CD4-positive, alpha-beta T cell treated with Interleukin-6 at 100 ng/mL for 8 hours (primary cell): ENCODE data around the gene CFAP141.
"Not testable (repeated sequence)": the region's sequence is repeated elsewhere in the genome, so short reads cannot be mapped to it uniquely, and the experiment has no call there.

Source experiments
- DNase-seq: peaks from one replicate; pipeline ENCODE4 v3.0.0-alpha.2; 2020; ENCODE audit warnings: mixed read lengths, low spot score

The CFAP141 gene

GRCh38 chr1:154206196-154206595 lies at the start of gene CFAP141:
Gene CFAP141 (minus strand): TSS chr1:154206333. CDS start chr1:154206307, 26 bp downstream.
- no peak for DNase-seq

- DNase-seq: no peak
Measured at GRCh38 chr1:154253671-154254070, 47.5 kb upstream of the CFAP141 start.

- DNase-seq: no peak
Measured at GRCh38 chr1:154241703-154242351, 35.7 kb upstream of the CFAP141 start.

GRCh38 chr1:154240294-154240833 lies 34.2 kb upstream of the CFAP141 start:
- DNase-seq: no peak

- no peak for DNase-seq
Measured at GRCh38 chr1:154239491-154239890, 33.4 kb upstream of the CFAP141 start.

- no peak for DNase-seq
Measured at GRCh38 chr1:154237880-154238506, 31.9 kb upstream of the CFAP141 start.

GRCh38 chr1:154237435-154237834 lies 31.3 kb upstream of the CFAP141 start:
- no peak for DNase-seq

- no peak for DNase-seq
Measured at GRCh38 chr1:154236855-154237254, 30.7 kb upstream of the CFAP141 start.

- DNase-seq: not testable (repeated sequence)
Measured at GRCh38 chr1:154233127-154233526, 27.0 kb upstream of the CFAP141 start.

- not testable (repeated sequence) for DNase-seq
Measured at GRCh38 chr1:154231112-154231511, 25.0 kb upstream of the CFAP141 start.

GRCh38 chr1:154225370-154225769 lies 19.2 kb upstream of the CFAP141 start:
- no peak for DNase-seq

- no peak for DNase-seq
Measured at GRCh38 chr1:154223621-154224020, 17.5 kb upstream of the CFAP141 start.

GRCh38 chr1:154222918-154223317 lies 16.8 kb upstream of the CFAP141 start:
- DNase-seq: no peak

GRCh38 chr1:154222518-154222917 lies 16.4 kb upstream of the CFAP141 start:
- DNase-seq: no peak

GRCh38 chr1:154221278-154222001 lies 15.3 kb upstream of the CFAP141 start:
- DNase-seq: peak; percentile 55

- DNase-seq: no peak
Measured at GRCh38 chr1:154220970-154221277, 14.8 kb upstream of the CFAP141 start.

GRCh38 chr1:154220071-154220969 lies 14.2 kb upstream of the CFAP141 start, which contains the start of gene UBAP2L:
Gene UBAP2L (plus strand): TSS chr1:154220955. CDS start chr1:154225124, 4,169 bp downstream.
- peak; percentile 98 for DNase-seq

- no peak for DNase-seq
Measured at GRCh38 chr1:154219541-154219940, 13.4 kb upstream of the CFAP141 start.

GRCh38 chr1:154218545-154218944 lies 12.4 kb upstream of the CFAP141 start:
- DNase-seq: no peak

GRCh38 chr1:154213274-154213673 lies 7.1 kb upstream of the CFAP141 start:
- no peak for DNase-seq

GRCh38 chr1:154212083-154212482 lies 6.0 kb upstream of the CFAP141 start:
- DNase-seq: no peak
